ENCODE data around the gene TLR2. TPM values are rescaled to one million over a fixed set of nuclear protein-coding genes. Genes with fewer than 3 reads are reported as not detected.

The TLR2 gene
- total RNA-seq, 1 experiment from 2014 or later: 1.1 TPM

DNA sequence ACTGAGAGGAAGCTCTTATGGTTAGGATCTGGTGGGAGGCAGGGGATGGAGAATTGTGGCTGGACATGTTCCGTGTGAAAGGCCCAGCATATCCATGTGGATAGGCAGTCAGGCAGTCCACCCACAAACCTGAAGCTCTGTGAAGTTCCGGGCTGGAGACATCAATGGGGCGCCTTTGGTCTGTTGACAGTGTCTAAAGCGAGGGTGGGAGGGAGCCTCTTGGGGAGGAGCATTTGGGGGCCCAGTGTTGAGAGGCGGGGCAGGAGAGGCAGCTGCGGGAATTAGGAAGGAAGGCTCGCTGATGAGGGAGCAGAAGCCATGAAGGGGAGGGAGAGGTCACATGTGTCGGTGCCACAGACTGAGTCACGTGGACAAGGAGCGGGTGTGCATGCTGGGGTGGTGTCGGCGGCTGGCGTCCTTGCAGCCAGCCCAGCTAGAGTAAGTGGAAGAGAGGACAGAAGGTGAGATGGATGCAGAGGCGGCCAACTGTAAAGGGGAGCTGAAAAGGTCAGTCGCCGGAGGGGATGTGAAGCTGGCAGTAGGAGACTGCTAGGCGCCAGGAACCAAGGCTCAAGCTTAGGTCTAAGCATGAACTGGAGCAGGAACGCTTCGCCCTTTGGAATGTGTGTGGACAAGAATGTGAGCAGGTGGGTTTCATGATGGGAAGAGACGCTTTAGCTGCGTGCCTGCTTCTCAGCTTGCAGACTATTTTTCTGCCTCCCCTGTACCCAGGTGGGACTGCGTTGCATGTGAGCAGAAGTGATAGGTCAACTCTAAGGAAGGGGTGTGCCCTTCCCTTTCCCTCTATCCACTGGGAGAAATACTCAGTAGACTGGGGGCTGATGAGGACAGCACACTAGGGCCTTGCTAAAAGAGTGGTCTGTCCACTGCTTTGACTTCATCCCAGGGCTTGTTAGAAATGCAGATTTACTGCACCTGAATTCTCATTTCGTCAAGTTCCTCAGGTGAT is 44.0 kb upstream of the TLR2 start:
- H3K36me3 ChIP-seq (ENCODE audit: insufficient read depth, low read length, poor library complexity, severe bottlenecking): peaks cover 8% of the 10 kb centered on the region
- H3K27me3 ChIP-seq (replicated peaks; ENCODE audit: insufficient read depth, low read depth, low read length, poor library complexity): no peaks in the 10 kb centered on the region
- no peak overlapping the region for H3K4me3 ChIP-seq (ENCODE audit: low read depth, low read length, poor library complexity, severe bottlenecking)
- H3K27ac ChIP-seq (ENCODE audit: low read depth, low read length, poor library complexity, severe bottlenecking): no peak overlapping the region
- H3K9me3 ChIP-seq (ENCODE audit: low read depth, low read length, poor library complexity, severe bottlenecking): no peaks in the 10 kb centered on the region
- no TSS peak for BruUV-seq (replicated peaks)
- DNase-seq (ENCODE audit: low spot score): no peak
- POLR2A ChIA-PET (ENCODE audit: low non-redundant PET): interaction anchor here (0.6 kb wide), 1 partner anchor 268 kb away, joined by 3 read pairs; no protein-coding TSS in a partner anchor
- intact Hi-C loops (cut with micrococcal nuclease; ENCODE audit: unreplicated experiment): loop anchor here (10.0 kb wide), 1 partner anchor 205 kb away; no protein-coding TSS in a partner anchor
- CTCF ChIA-PET: no interaction called here
- TF ChIP-seq, protein P1, sequence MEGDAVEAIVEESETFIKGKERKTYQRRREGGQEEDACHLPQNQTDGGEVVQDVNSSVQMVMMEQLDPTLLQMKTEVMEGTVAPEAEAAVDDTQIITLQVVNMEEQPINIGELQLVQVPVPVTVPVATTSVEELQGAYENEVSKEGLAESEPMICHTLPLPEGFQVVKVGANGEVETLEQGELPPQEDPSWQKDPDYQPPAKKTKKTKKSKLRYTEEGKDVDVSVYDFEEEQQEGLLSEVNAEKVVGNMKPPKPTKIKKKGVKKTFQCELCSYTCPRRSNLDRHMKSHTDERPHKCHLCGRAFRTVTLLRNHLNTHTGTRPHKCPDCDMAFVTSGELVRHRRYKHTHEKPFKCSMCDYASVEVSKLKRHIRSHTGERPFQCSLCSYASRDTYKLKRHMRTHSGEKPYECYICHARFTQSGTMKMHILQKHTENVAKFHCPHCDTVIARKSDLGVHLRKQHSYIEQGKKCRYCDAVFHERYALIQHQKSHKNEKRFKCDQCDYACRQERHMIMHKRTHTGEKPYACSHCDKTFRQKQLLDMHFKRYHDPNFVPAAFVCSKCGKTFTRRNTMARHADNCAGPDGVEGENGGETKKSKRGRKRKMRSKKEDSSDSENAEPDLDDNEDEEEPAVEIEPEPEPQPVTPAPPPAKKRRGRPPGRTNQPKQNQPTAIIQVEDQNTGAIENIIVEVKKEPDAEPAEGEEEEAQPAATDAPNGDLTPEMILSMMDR (conservative IDR thresholded peaks at IDR 0.05; ENCODE audit: low read depth, low read length): no peak
- TF ChIP-seq EZH2 (IDR thresholded peaks at IDR 0.05; ENCODE audit: borderline replicate concordance, low read depth, low read length, poor library complexity, severe bottlenecking): no peak
- no peaks in the 10 kb centered on the region for H3K4me1 ChIP-seq (ENCODE audit: insufficient read depth, low read length, poor library complexity, severe bottlenecking)

DNA sequence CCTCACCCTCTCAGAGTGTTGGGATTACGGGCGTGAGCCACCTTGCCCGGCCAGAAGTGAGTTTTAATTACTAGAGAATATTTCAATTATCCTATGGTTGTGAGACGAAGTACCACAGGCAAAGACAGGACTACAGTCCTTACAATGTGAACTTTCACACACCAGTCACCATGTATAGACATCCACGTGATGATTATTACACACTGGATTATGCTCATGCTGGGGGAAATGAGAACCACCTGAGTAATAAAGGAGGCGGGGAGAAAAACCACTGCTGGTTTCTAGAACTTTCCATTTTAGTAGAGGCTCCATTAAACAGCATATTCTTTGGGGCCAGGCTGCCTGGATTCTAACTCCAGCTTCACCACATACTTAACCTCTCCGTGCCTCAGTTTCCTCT is 42.5 kb upstream of the TLR2 start:
- ChIA-PET CTCF (no interaction called here), POLR2A (ENCODE audit: low non-redundant PET) (no interaction called here)
- Histone ChIP-seq H3K36me3 (ENCODE audit: insufficient read depth, low read length, poor library complexity, severe bottlenecking) (no peaks in the 10 kb centered on the region), H3K4me1 (ENCODE audit: insufficient read depth, low read length, poor library complexity, severe bottlenecking) (no peaks in the 10 kb centered on the region), H3K27me3 (replicated peaks; ENCODE audit: insufficient read depth, low read depth, low read length, poor library complexity) (no peaks in the 10 kb centered on the region), H3K9me3 (ENCODE audit: low read depth, low read length, poor library complexity, severe bottlenecking) (no peaks in the 10 kb centered on the region), H3K27ac (ENCODE audit: low read depth, low read length, poor library complexity, severe bottlenecking) (no peak overlapping the region), H3K4me3 (ENCODE audit: low read depth, low read length, poor library complexity, severe bottlenecking) (no peak overlapping the region)
- intact Hi-C loops (cut with micrococcal nuclease; ENCODE audit: unreplicated experiment): loop anchor here (10.0 kb wide), 1 partner anchor 207 kb away; no protein-coding TSS in a partner anchor
- BruUV-seq (replicated peaks): no TSS peak
- TF ChIP-seq, protein P1 (conservative IDR thresholded peaks at IDR 0.05; ENCODE audit: low read depth, low read length): no peak
- no peak for TF ChIP-seq EZH2 (IDR thresholded peaks at IDR 0.05; ENCODE audit: borderline replicate concordance, low read depth, low read length, poor library complexity, severe bottlenecking)
- DNase-seq (ENCODE audit: low spot score): no peak

- ChIA-PET CTCF (interaction anchor here (1.1 to 1.2 kb wide), 2 partner anchors 177 to 211 kb away, joined by 3 read pairs; no protein-coding TSS in a partner anchor), POLR2A (ENCODE audit: low non-redundant PET) (no interaction called here)
- Histone ChIP-seq H3K27me3 (replicated peaks; ENCODE audit: insufficient read depth, low read depth, low read length, poor library complexity) (no peaks in the 10 kb centered on the region), H3K4me1 (ENCODE audit: insufficient read depth, low read length, poor library complexity, severe bottlenecking) (no peaks in the 10 kb centered on the region), H3K27ac (ENCODE audit: low read depth, low read length, poor library complexity, severe bottlenecking) (no peak overlapping the region), H3K9me3 (ENCODE audit: low read depth, low read length, poor library complexity, severe bottlenecking) (no peaks in the 10 kb centered on the region), H3K36me3 (ENCODE audit: insufficient read depth, low read length, poor library complexity, severe bottlenecking) (no peaks in the 10 kb centered on the region), H3K4me3 (ENCODE audit: low read depth, low read length, poor library complexity, severe bottlenecking) (no peak overlapping the region)
- no TSS peak for BruUV-seq (replicated peaks)
- intact Hi-C loops (cut with micrococcal nuclease; ENCODE audit: unreplicated experiment): loop anchor here (2.0 to 10.0 kb wide), 2 partner anchors 209 to 299 kb away; partner anchors contain the start of gene MND1
- TF ChIP-seq, protein P1 (conservative IDR thresholded peaks at IDR 0.05; ENCODE audit: low read depth, low read length): peak; percentile 70
- TF ChIP-seq EZH2 (IDR thresholded peaks at IDR 0.05; ENCODE audit: borderline replicate concordance, low read depth, low read length, poor library complexity, severe bottlenecking): no peak
- DNase-seq (ENCODE audit: low spot score): peak; percentile 80
Observed at GRCh38 chr4:153643406-153644383, 40.4 kb upstream of the TLR2 start.
